PC-3 (cell line): ENCODE measurements around the gene NOSIP.

Experiments
- EZH2phosphoT487 ChIP-seq: fragments of 300-600 bp; sonication (generic); IDR thresholded peaks from 2 replicates; pipeline ENCODE4 v1.6.1; 2018; ENCODE audit warnings: mild to moderate bottlenecking, antibody characterized with exemption, low read length, borderline replicate concordance
- TF ChIP-seq, protein P1 (sequence below): fragments of 300-600 bp; sonication (generic); conservative IDR thresholded peaks from 2 replicates; pipeline ENCODE4 v1.5.1; 2017; ENCODE audit warnings: antibody characterized with exemption, low read depth, mild to moderate bottlenecking, low read length

DNA sequence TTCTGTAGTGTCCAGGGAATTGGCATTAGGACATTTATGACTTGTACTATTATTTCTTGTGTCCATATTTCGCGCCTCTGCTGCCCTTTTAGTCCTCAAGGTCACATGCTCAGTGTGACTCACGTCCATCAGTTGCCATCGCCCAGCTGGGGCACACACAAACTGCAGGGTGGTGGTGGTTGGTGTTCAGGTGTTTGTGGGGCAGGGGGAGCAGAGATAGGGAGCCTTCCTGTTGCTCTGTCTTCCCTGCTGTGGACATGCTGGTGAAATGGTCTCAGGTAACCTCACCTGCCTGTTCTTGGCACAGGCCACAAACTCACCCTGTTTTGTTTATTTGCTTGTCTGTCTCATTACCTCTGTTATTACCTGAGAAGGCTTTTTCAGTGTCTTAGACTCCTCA is 33.0 kb upstream of the NOSIP start:
- TF ChIP-seq, protein P1, sequence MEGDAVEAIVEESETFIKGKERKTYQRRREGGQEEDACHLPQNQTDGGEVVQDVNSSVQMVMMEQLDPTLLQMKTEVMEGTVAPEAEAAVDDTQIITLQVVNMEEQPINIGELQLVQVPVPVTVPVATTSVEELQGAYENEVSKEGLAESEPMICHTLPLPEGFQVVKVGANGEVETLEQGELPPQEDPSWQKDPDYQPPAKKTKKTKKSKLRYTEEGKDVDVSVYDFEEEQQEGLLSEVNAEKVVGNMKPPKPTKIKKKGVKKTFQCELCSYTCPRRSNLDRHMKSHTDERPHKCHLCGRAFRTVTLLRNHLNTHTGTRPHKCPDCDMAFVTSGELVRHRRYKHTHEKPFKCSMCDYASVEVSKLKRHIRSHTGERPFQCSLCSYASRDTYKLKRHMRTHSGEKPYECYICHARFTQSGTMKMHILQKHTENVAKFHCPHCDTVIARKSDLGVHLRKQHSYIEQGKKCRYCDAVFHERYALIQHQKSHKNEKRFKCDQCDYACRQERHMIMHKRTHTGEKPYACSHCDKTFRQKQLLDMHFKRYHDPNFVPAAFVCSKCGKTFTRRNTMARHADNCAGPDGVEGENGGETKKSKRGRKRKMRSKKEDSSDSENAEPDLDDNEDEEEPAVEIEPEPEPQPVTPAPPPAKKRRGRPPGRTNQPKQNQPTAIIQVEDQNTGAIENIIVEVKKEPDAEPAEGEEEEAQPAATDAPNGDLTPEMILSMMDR: no peak
- TF ChIP-seq EZH2phosphoT487: no peak
